H1 (cell line): ENCODE measurements around the gene GNG7. TPM values are rescaled to one million over a fixed set of nuclear protein-coding genes. Genes with fewer than 3 reads are reported as not detected.

Experiments used
- HDAC2 ChIP-seq, 2 experiments: fragments of 300-600 bp in 1 of 2; sonication (generic) in 1 of 2; IDR thresholded peaks; 2 replicates each; pipeline ENCODE4 v1.6.1; 2011 to 2012; ENCODE audit warnings: low read depth in 2 of 2, low read length in 2 of 2, mild to moderate bottlenecking in 2 of 2, moderate library complexity in 2 of 2, borderline replicate concordance in 1 of 2, inconsistent platforms in 1 of 2
- KDM1A ChIP-seq: fragments of 200-600, 300-600 bp; sonication (generic); IDR thresholded peaks from 2 replicates; pipeline ENCODE4 v1.7.1; 2016; ENCODE audit warnings: mild to moderate bottlenecking, low read length, borderline replicate concordance
- RBBP5 ChIP-seq: IDR thresholded peaks from 2 replicates; pipeline ENCODE4 v1.7.1; 2012; ENCODE audit warnings: low read depth, mild to moderate bottlenecking, inconsistent platforms, low read length, moderate library complexity, borderline replicate concordance
- SIX5 ChIP-seq: IDR thresholded peaks from 2 replicates; pipeline ENCODE4 v1.6.1; 2011; ENCODE audit warnings: mild to moderate bottlenecking, low read depth, low read length
- microRNA-seq, 2 experiments: library from miRNA; unstranded; fragments of <30 nt; microRNA quantifications; one replicate each; pipeline versions ENCODE4 to v1.2.0, GENCODE V29; 2016 to 2020; ENCODE audit warnings: borderline microRNAs expressed in 2 of 2, borderline number of aligned reads in 2 of 2, borderline replicate concordance in 1 of 2
- polyA plus RNA-seq, 7 experiments: library from polyadenylated mRNA; depleted of rRNA in 3 of 7; stranded (reverse) in 5 of 7; unstranded in 2 of 7; fragments of >200 nt in 5 of 7; fragments of 200-250 nt in 2 of 7; gene quantifications; 1 replicate in 5 of 7; 2 replicates in 1 of 7; 4 replicates in 1 of 7; pipeline versions ENCODE4 v1.2.1 to v1.2.3, GENCODE V29; 2011 to 2013; ENCODE audit warnings: missing spikeins in 2 of 7, mixed read lengths in 2 of 7
- small RNA-seq: library from polyadenylated mRNA; stranded (forward); fragments of <200 nt; extraction: miRNeasy Mini kit (QIAGEN cat#:217004); gene quantifications from one replicate; pipeline ENCODE3, GENCODE V24; 2013; ENCODE audit not compliant: insufficient read depth
- total RNA-seq: library from RNA; stranded (reverse); fragmentation: NEBNext Ultra II Directional; extraction: Animal tissue kit (Norgen Biotek cat#: 25700); gene quantifications from 2 replicates; pipeline ENCODE4 v1.2.1, GENCODE V29; 2021
- TF ChIP-seq, protein P1 (sequence below): IDR thresholded peaks from 2 replicates; pipeline ENCODE4 v1.6.1; 2012; ENCODE audit warnings: inconsistent platforms

Gene GNG7
- total and polyA plus RNA-seq, 2 of the 8 experiments (the other 6 are each of a cell fraction or from before 2014, with no cell fraction given): 2.8 to 7.8 TPM

DNA sequence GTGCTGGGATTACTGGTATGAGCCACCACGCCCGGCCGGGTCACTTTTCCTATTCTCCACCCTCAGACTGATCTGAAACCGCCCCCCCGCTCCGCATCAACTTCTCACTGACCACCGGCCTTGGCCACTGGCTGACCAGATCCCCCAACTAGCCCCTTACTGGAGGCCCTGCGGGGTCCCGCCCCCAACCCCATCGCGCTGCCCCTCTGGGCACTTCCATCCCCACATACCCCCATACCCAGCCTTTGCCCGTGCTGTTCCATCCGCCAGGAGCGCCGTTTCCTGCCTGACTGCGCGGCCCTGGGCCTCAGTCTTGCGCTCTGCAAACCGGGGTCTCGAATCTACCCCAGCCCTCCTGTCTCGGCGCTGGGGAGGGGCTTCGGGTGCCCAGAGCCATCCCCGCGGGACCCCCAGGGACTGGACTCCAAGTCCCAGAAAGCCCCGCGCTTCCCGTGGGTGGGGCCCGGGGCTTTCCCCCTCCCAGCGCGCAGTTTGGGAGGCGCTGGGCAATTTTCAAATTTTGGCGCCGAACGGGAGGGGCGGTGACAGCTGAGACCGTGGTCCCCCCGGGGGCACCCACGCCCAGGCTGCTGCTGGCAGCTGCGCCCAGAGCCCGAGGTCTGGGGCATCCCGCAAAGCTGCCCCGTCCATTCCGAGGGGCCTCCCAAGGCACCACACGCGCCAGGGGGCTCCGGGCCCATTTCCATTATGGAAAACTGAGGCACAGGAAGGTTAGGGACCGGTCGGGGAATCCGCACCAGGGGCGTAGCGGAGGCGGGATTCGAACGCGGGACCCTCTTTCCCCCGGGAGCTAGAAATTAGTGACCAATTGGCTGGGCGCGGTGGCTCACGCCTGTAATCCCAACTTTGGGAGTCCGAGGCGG, 240.5 kb downstream of the GNG7 start (continued):
- 0 out of 2 replicates have a peak, but pooled peaks have one; percentile 4 for TF ChIP-seq RBBP5
- TF ChIP-seq, protein P1, sequence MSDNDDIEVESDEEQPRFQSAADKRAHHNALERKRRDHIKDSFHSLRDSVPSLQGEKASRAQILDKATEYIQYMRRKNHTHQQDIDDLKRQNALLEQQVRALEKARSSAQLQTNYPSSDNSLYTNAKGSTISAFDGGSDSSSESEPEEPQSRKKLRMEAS: peak; percentile 39
- peak; percentile 49; the same call in 1 of the 2 replicates for TF ChIP-seq SIX5
- peak; percentile 76 for TF ChIP-seq KDM1A
- TF ChIP-seq HDAC2 (IDR thresholded peaks at IDR 0.05; ENCODE audit: borderline replicate concordance in 1 of 2, low read depth in 2 of 2, low read length in 2 of 2): peak in 1 of 2 experiments; percentile 85; a peak in 1 of 4 replicates

Small RNA genes lying within 50 kb of the gene (microRNA-seq; reads per million reads assigned to microRNA genes)
- gene MIR7850: 0 reads per million in 2 experiments

Small RNA genes lying within 50 kb of the gene (small RNA-seq; reads per million reads assigned to genes)
- gene MIR7850: not detected
- not detected for gene RN7SL121P
- not detected for gene RNU6-993P

Other genes starting within 250 kb of the GNG7 start
- 177 and 179 TPM in 2 replicates for gene LMNB2, start 245.7 kb downstream of the GNG7 start, total RNA-seq
- 287 and 360 TPM in 2 replicates for gene LMNB2, start 245.7 kb downstream of the GNG7 start, polyA plus RNA-seq (2011; rRNA removed)
- 11.0 and 11.4 TPM in 2 replicates for gene GADD45B, start 226.6 kb downstream of the GNG7 start, total RNA-seq
- gene GADD45B, start 226.6 kb downstream of the GNG7 start, polyA plus RNA-seq (2011; rRNA removed): 7.4 and 12.1 TPM in 2 replicates
- 21.3 and 22.3 TPM in 2 replicates for gene DIRAS1, start 18.7 kb upstream of the GNG7 start, total RNA-seq
- 20.2 and 20.8 TPM in 2 replicates for gene DIRAS1, start 18.7 kb upstream of the GNG7 start, polyA plus RNA-seq (2011; rRNA removed)
- 33.0 and 35.8 TPM in 2 replicates for gene SLC39A3, start 37.3 kb upstream of the GNG7 start, total RNA-seq
- gene SLC39A3, start 37.3 kb upstream of the GNG7 start, polyA plus RNA-seq (2011; rRNA removed): 52.9 and 78.1 TPM in 2 replicates
- 86.8 and 89.0 TPM in 2 replicates for gene SGTA, start 80.6 kb upstream of the GNG7 start, total RNA-seq
- gene SGTA, start 80.6 kb upstream of the GNG7 start, polyA plus RNA-seq (2011; rRNA removed): 130 and 201 TPM in 2 replicates
- gene THOP1, start 82.8 kb upstream of the GNG7 start, total RNA-seq: 159 and 170 TPM in 2 replicates
- gene THOP1, start 82.8 kb upstream of the GNG7 start, polyA plus RNA-seq (2011; rRNA removed): 136 and 181 TPM in 2 replicates
- 3.9 and 5.7 TPM in 2 replicates for gene ZNF554, start 117.2 kb upstream of the GNG7 start, total RNA-seq
- gene ZNF554, start 117.2 kb upstream of the GNG7 start, polyA plus RNA-seq (2011; rRNA removed): 1.8 and 1.9 TPM in 2 replicates
- 5.4 and 5.7 TPM in 2 replicates for gene ZNF555, start 138.8 kb upstream of the GNG7 start, total RNA-seq
- 1.1 and 1.6 TPM in 2 replicates for gene ZNF555, start 138.8 kb upstream of the GNG7 start, polyA plus RNA-seq (2011; rRNA removed)
- gene ZNF556, start 164.6 kb upstream of the GNG7 start, total RNA-seq: not detected in 2 replicates
- not detected in 2 replicates for gene ZNF556, start 164.6 kb upstream of the GNG7 start, polyA plus RNA-seq (2011; rRNA removed)
- gene ZNF57, start 198.2 kb upstream of the GNG7 start, total RNA-seq: 8.9 and 9.4 TPM in 2 replicates
- 3.5 and 4.9 TPM in 2 replicates for gene ZNF57, start 198.2 kb upstream of the GNG7 start, polyA plus RNA-seq (2011; rRNA removed)
- 3.7 and 4.7 TPM in 2 replicates for gene ZNF77, start 242.3 kb upstream of the GNG7 start, total RNA-seq
- 2.3 and 2.9 TPM in 2 replicates for gene ZNF77, start 242.3 kb upstream of the GNG7 start, polyA plus RNA-seq (2011; rRNA removed)